ENCODE results near the gene KIR2DL1. TPM values are rescaled to one million over a fixed set of nuclear protein-coding genes. Genes with fewer than 3 reads are reported as not detected.

Gene KIR2DL1
- total RNA-seq: not detected in 2 replicates

DNA sequence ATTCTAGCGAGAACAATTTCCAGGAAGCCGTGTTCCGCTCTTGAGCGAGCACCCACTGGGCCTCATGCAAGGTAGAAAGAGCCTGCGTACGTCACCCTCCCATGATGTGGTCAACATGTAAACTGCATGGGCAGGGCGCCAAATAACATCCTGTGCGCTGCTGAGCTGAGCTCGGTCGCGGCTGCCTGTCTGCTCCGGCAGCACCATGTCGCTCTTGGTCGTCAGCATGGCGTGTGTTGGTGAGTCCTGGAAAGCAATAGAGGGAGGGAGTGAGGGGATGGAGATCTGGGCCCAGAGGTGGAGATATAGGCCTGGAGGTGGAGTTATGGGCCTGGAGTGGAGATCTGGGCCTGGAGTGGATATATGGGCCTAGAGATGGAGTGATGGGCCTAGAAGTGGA, at the start of gene KIR2DL1:
Gene KIR2DL1 (plus strand): TSS at position 148 of the 400 bp plus-strand sequence. CDS start 58 bp downstream, at position 206.

DNA sequence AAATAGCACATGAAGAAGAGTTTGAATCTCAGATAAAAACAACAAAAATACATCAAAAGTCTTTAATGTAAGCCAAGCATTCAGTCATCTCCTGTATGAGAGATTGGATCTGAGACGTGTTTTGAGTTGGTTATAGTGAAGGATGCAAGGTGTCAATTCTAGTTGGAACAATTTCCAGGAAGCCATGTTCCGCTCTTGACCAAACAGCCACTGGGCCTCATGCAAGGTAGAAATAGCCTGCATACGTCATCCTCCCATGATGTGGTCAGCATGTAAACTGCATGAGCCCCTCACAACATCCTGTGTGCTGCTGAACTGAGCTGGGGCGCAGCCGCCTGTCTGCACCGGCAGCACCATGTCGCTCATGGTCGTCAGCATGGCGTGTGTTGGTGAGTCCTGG, 45.5 kb upstream of the KIR2DL1 start, which contains the start of gene KIR3DL3:
Gene KIR3DL3 (plus strand): TSS at position 301 of the 400 bp plus-strand sequence. CDS start 55 bp downstream, at position 356.

DNA sequence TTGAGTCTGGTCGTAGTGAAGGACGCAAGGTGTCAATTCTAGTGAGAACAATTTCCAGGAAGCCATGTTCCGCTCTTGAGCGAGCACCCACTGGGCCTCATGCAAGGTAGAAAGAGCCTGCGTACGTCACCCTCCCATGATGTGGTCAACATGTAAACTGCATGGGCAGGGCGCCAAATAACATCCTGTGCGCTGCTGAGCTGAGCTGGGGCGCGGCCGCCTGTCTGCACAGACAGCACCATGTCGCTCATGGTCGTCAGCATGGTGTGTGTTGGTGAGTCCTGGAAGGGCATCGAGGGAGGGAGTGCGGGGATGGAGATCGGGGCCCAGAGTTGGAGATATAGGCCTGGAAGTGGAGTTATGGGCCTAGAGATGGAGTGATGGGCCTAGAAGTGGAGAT, 31.3 kb upstream of the KIR2DL1 start, which contains the start of gene KIR2DL3:
Gene KIR2DL3 (plus strand): TSS at position 208 of the 400 bp plus-strand sequence. CDS start 33 bp downstream, at position 241.

DNA sequence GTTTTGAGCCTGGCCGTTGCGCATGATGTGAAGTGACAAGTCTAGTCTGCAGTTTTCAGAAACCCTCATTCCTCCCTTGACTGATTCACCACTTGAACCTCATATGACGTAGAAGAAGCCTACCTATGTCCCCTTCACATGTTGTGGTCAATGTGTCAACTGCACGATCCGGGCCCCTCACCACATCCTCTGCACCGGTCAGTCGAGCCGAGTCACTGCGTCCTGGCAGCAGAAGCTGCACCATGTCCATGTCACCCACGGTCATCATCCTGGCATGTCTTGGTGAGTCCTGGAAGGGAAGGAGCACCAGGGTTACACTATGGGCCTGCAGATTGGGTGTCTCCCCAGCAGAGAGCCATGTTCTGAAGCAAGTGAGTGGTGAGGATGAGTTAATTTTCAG, 33.8 kb downstream of the KIR2DL1 start, which contains the start of gene KIR2DL4:
Gene KIR2DL4 (plus strand): TSS at position 201 of the 400 bp plus-strand sequence. CDS start 42 bp downstream, at position 243.

DNA sequence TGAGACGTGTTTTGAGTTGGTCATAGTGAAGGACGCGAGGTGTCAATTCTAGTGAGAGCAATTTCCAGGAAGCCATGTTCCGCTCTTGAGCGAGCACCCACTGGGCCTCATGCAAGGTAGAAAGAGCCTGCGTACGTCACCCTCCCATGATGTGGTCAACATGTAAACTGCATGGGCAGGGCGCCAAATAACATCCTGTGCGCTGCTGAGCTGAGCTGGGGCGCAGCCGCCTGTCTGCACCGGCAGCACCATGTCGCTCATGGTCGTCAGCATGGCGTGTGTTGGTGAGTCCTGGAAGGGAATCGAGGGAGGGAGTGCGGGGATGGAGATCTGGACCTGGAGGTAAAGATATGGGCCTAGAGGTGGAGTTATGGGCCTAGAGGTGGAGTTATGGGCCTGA, 46.7 kb downstream of the KIR2DL1 start, which contains the start of gene KIR3DL1:
Gene KIR3DL1 (plus strand): TSS at position 218 of the 400 bp plus-strand sequence.

DNA sequence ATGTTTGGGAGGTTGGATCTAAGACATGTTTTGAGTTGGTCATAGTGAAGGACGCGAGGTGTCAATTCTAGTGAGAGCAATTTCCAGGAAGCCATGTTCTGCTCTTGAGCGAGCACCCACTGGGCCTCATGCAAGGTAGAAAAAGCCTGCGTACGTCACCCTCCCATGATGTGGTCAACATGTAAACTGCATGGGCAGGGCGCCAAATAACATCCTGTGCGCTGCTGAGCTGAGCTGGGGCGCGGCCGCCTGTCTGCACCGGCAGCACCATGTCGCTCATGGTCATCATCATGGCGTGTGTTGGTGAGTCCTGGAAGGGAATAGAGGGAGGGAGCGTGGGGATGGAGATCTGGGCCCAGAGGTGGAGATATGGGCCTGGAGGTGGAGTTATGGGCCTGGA, 62.9 kb downstream of the KIR2DL1 start, which contains the start of gene KIR2DS4:
Gene KIR2DS4 (plus strand): TSS at position 181 of the 400 bp plus-strand sequence.

Other genes with a start within 250 kb of the KIR2DL1 start
- gene LILRA2, start 196.0 kb upstream of the KIR2DL1 start, total RNA-seq: not detected in 2 replicates
- not detected in 2 replicates for gene LILRA1, start 176.2 kb upstream of the KIR2DL1 start, total RNA-seq
- not detected in 2 replicates for gene LILRB1, start 139.3 kb upstream of the KIR2DL1 start, total RNA-seq
- not detected in 2 replicates for gene LILRB4, start 106.8 kb upstream of the KIR2DL1 start, total RNA-seq
- gene KIR3DL3, start 45.4 kb upstream of the KIR2DL1 start, total RNA-seq: not detected in 2 replicates
- not detected in 2 replicates for gene KIR2DL3, start 31.3 kb upstream of the KIR2DL1 start, total RNA-seq
- gene KIR2DL4, start 33.8 kb downstream of the KIR2DL1 start, total RNA-seq: not detected in 2 replicates
- not detected in 2 replicates for gene KIR3DL1, start 46.7 kb downstream of the KIR2DL1 start, total RNA-seq
- gene KIR2DS4, start 62.9 kb downstream of the KIR2DL1 start, total RNA-seq: not detected in 2 replicates
- not detected in 2 replicates for gene KIR3DL2, start 80.7 kb downstream of the KIR2DL1 start, total RNA-seq
- not detected in 2 replicates for gene FCAR, start 104.4 kb downstream of the KIR2DL1 start, total RNA-seq
- gene NCR1, start 136.4 kb downstream of the KIR2DL1 start, total RNA-seq: not detected in 2 replicates
- 0.22 TPM in 1 of 2 replicates, not detected in the other for gene NLRP7, start 177.7 kb downstream of the KIR2DL1 start, total RNA-seq
- gene NLRP2, start 196.6 kb downstream of the KIR2DL1 start, total RNA-seq: under 0.01 and 0.33 TPM in 2 replicates